HG03139 (cell line): ENCODE measurements around the gene MACO1.

Experiments
- ATAC-seq: cut with Tn5 transposase; IDR thresholded peaks from one replicate; pipeline ENCODE4 v1.9.1; 2021; ENCODE audit not compliant: unreplicated experiment

Gene MACO1

DNA sequence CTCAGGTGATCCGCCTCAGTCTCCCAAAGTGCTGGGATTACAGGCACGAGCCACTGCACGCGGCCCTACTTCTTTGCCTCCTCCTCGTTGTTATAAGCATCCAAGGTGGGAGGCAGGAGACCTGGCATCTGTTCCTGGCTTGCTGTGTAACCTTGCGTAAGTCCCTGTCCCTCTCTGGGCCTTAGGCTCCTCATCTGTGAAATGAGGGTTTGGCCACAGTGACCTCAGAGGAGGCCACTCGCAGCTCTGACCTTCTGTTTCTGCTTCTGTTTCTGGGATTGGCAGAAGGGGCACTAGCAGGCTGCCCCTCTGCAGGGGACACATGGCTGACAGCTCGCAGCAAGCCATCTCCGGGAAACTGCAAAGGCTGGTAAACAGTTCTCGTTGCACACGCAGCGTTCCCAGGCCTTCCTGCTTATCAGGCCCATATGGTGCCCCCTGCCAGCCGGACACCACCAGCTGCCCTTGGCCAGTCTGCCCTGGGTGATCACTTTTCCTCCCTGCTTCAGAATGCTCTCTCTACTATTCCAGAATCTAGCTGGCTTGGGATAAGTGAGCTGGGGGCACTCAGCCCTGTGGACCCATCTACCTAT lies 110.1 kb downstream of the MACO1 start:
- no peak for ATAC-seq

- ATAC-seq: no peak
Measured at GRCh38 chr1:25541425-25541824, 110.7 kb downstream of the MACO1 start.

- ATAC-seq: no peak
Measured at GRCh38 chr1:25541889-25542658, 111.4 kb downstream of the MACO1 start.

- ATAC-seq: no peak
Measured at GRCh38 chr1:25543005-25543424, 112.3 kb downstream of the MACO1 start.

DNA sequence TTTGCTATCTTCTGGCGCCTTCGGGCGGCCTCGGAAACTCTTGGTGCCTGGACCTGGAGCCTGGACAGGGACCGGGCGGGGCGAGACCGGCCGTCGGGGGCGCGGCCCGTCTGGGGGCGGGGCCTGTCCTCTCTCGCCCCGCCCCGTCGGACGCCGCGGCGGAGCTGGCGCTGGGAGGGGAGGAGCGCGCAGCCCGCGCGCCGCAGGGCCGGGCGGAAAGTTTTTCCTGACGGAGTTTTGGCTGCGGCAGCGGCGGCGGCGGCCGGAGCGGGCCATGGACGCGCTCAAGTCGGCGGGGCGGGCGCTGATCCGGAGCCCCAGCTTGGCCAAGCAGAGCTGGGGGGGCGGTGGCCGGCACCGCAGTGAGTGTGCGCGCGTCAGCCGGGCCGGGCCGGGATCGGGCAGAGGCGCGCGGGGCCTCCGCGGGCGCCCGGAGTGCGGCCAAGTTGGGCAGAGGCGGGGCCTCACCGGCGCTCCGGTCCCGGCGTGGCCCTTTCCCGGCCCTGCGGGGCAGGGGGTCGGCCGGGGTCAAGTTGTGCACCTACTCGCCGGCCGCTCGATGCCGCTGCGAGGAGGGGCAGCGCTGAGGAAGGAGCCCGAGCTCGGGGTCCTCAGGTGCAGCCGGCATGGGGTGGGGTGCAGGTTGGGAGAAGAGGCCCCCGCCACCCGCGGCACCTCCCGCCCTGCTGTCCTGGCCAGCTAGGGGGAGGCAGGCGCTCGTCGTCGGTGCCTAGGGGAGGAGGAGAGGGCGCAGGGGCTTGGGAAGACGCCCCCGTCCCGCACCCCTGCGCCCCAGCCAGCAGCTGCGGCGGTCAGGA lies 112.9 kb downstream of the MACO1 start, which contains the start of gene LDLRAP1:
TSS of gene LDLRAP1 (plus strand) at position 182 of the 818 bp plus-strand sequence. CDS start at position 275, 93 bp downstream.
- peak; percentile 73 for ATAC-seq

- ATAC-seq: no peak
Measured at GRCh38 chr1:25544243-25544764, 113.6 kb downstream of the MACO1 start.

DNA sequence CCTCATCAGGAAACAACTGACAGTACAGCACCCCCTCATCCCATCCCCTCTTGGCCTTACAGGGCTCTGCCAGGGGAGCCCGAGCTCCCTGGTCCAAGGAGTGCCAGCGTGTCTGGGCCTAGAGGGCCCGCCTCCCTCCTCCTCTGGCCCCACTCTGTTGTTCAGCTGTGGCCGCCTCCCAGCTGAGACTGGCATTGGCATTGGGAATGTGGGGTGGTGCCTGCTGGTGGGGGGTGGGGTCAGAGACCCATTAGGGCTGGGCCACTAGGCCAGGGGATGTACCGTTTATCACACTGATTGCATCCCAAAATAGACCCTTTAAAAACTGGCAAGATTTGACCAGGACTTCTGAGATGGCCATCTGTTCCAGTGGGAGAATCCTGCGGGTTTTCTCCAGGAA lies 114.1 kb downstream of the MACO1 start:
- ATAC-seq: no peak

DNA sequence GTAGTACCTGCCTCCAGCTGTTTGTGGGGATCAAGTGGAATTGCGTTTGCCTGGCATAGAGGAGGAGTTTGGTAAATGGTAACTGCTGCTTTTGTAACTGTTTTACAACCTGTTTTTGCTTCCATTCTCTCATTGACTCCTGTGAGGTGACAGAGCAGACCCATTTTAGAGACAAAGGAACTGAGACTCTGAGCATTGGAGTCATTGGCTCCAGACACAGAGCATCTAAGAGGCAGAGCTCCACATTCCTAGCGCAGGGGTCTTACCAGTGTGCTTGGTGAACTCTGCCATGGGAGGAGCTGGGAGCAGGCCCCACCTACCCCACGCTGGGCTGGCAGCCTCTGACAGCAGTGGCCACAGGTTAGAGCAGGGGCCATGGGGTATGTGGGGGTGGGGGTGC lies 115.1 kb downstream of the MACO1 start:
- ATAC-seq: no peak

DNA sequence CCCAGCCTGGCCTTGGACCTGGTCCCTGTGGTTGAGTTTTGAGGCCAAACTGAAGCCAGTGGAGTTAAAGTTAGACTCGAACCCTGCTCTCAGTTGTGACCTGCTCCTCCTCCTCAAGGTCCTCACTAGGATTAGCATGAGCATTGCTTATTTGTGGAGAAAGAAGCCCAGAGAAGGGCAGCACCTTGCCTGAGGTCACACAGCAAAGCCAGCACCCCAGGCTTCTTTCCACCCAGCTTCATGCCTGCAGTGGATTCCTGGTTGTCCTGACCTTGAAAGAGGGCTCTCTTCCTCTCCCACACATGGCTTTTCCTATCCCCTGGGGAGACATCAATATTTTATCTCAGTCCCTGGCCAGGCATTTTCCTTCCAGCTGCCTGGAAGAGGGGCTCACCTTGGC lies 115.5 kb downstream of the MACO1 start:
- ATAC-seq: no peak

GRCh38 chr1:25548601-25549000 lies 117.9 kb downstream of the MACO1 start:
- no peak for ATAC-seq

DNA sequence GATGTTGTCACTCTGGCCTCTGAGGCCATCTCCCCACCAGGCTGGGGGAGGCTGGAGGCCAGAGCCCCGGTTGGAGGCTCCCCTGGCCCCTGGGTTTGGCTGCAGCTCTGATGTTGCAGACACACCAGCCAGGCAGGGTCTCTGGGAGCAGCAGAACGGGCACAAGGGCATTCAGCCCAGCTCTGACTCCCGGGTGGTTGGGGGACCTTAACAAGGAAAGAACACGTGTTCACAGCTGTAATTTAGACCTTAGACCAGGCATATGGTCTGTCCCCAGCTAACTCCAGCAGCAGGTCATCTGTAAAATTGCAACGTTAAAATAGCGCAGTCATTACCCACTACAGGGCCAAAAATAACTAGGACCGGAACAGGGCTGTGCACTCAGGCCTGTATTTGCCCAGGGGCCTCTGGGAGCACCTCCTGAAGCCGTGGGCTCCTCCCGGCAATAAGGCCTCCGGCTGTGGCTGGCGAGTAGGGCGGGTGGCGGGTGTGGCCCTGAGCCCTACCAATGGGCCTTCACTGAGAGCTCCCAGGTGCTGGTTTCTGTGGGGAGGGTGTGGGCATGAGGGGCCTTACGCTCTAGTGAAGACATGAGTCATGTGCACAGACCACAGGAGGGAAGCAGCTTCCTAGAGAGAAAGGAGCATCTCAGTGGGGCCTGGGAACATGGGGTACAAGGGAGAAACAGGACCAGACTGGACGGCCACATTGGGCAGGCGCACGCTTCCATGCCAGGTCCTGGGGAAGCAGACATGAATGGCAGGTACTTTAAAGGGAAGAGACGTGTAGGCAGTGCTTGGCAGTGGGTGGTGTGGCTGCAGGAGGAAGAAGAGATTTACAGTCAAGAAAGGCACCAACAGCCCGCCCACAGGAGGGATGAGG lies 118.8 kb downstream of the MACO1 start:
- peak; percentile 68 for ATAC-seq
